Activated CD8-positive, alpha-beta memory T cell treated with anti-CD3 and anti-CD28 coated beads for 36 hours (primary cell): ENCODE results near the gene WNT9B. TPM values are rescaled to one million over a fixed set of nuclear protein-coding genes. Genes with fewer than 3 reads are reported as not detected.
"Not testable (repeated sequence)": the region's sequence is repeated elsewhere in the genome, so short reads cannot be mapped to it uniquely, and the experiment has no call there.

Experiments
- CTCF ChIA-PET: fragments of 350-600 bp; sonication (Branson Sonifier 250); formaldehyde crosslinking; loops from one replicate; lab custom pipeline; 2021; ENCODE audit warnings: antibody characterized with exemption; lab: Charles Lee
- POLR2A ChIA-PET: fragments of 350-600 bp; sonication (Branson Sonifier 250); formaldehyde crosslinking; loops from one replicate; lab custom pipeline; 2021; ENCODE audit warnings: antibody characterized with exemption; lab: Charles Lee
- total RNA-seq, 2 experiments: library from RNA; stranded (reverse); gene quantifications; one replicate each; pipeline ENCODE4 v1.2.3, GENCODE V29; 2021

Gene WNT9B
- total RNA-seq, 2 experiments from 2014 or later, result not detected

DNA sequence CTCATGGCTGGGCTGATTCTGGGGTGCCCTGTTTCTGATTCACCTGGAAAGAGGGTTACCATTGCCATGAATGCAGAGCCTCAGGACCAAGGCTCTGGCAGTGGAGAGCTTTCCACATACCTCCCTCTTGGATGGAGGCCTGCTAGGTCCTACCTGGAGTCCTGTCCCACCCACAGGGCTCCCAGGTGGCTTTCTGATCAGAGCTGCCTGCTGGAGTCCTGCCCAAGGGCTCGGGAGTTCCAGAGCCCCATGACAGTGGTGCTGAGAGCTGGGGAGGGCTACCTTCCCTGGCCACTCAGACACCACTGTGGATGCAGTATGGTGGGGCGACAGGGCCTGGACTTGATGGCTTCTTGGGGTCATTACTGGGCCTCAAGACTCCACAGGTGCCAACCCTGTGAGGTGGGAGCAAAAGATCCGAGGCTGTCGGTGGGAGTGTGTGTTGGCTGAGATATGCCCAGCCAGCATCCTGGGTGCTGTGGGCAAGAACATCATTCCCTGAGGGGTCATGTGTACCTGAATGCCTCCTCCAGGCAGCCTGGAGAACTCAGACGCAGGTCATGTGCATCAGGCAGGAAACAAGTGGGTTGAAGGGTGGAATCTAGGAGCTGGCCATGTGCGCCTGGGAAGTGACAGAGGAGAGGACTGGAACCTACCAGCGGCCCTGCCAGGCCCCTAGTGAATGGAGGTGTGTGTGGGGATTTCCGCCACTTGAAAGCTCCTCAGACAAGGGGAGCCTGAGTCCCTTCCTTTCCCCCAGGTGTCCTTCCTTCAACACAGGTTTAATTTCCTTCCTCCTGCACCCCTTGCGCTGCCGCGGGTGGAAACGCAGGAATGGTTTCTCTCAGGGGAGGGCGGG lies 30.6 kb upstream of the WNT9B start:
- ChIA-PET CTCF (interaction anchor here (1.0 kb wide), 1 partner anchor 14 kb away, joined by 4 read pairs; no protein-coding TSS in a partner anchor), POLR2A (no interaction called here)

DNA sequence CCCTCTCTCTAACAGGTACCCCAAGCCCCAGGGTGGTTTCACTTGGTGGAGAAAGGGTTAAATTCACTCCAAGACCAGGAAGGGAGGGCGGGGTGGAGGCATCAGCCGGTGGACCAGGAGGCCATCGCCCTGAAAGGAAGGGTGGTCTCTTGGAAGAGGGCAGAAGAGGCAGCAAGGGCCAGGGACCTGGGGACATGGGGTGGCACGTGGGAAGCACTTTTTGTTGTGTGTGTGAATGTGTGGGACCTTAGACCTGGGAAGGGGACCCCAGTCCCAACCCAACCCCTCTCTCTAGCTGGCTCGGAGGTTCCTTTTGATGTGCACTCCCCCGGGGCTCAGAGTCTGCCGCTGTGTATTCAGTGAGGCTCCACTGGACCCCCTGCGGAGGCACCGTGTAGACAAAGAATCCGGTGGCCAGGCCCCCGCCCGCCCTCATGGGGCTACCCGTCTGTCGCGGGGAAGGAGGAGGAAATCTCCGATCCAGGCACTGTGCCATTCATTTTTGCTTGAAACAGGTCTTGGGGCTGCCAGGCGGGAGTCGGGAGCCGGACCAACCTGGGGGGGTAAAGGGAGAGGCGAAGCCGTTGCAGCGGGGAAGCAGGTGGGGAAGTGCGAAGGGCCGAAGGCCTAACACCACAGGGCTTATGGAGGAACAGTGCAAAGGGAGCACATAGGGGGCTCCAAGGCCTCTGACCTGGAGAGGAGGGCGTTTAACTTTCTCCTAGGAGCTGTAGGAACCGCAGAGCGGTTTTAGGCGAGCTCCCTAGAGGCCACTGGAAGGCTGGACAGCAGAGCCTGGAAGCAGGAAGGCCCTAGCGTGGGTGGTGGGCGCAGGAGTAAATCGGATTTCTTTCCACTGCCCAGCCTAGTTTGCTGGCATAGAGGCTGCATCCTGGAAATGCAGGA lies 29.6 kb upstream of the WNT9B start:
- CTCF ChIA-PET, result interaction anchor here (1.0 kb wide), 1 partner anchor 14 kb away, joined by 4 read pairs; no protein-coding TSS in a partner anchor
- POLR2A ChIA-PET, result no interaction called here

DNA sequence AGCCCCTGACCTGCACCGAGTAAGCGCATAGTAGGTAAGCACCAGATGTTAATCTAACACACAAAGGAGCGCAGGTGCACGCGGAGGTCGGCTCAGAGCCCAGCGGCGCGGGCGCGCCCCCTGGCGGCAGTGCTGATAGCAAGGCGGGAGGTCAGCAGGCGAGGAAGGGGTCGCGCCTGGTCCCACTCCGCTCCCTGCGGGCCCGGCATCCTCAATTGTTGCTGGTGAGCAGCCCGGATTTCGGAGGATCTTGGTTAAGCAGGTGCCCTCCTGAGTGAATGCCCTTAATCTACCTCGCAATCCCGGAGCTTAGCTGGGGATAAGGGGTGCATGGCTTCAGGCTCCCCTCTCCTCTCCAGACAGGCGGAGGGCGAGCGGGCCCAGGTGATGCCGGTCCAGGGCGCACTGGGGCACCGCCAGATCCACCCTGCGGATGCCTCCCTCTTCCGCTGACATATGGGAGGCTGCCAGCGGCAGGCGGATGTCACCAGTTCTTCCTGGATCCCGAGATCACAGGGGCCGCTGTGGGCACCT lies 28.9 kb upstream of the WNT9B start:
- CTCF ChIA-PET, result no interaction called here
- POLR2A ChIA-PET, result no interaction called here

DNA sequence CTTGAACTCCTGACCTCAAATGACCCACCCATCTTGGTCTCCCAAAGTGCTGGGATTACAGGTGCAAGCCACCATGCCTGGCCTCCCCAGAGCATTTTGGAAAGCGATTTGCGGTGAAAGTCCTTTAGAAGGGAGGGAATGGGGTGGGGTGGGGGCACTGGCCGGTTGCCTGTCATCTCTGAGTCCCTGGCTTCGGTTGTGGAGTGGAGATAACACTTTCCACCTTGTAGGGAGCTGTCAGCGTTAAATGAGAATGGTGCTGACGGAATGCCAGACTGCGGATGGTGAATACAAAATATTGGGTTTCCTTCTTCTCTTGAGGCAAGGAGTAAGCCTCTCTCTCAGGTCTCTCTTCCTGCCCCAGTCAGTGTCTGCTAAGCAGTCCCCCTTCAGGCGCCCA lies 27.7 kb upstream of the WNT9B start:
- POLR2A ChIA-PET, result no interaction called here

DNA sequence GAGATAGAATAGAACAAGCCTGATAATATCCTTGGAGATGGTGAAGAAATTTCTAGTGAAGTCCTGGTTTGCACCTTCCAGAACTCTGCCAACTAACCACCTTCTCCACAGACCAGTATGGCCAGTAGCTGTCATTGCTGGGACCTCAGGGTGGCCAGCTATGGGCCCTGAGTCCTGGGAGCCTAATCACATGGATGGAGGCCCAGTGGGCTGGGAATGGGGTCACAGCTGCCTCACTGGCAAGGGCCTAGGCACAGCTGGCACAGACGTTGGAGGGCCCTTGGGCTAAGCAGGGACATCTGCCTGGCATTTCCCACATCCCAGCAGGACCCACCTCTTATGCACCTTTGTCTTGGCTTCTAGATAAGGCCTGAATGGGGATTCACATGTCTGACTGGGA lies 25.3 kb upstream of the WNT9B start:
- ChIA-PET POLR2A (no interaction called here), CTCF (no interaction called here)

More for the DNA sequence above, 27.7 kb upstream of the WNT9B start:
- CTCF ChIA-PET, result no interaction called here

DNA sequence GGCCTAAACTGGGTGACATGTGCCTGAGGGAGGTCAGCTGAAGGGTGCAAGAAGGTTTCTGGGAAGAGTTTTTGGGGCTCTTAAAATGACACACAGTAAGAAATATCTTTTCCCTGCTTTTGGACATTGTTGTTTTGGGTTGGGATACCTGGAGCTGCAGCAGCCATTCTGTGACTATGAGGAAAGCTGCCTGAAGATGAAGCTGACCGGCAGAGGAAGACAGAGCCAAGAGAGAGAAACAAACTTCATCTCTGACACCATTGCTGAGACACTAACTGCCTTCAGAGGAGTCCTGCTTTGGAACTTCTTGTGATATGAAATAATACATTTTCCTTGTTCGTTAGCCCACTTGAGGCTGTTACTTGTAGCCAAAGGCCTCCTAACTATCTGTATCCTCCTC lies 24.1 kb upstream of the WNT9B start:
- ChIA-PET POLR2A (no interaction called here), CTCF (no interaction called here)

DNA sequence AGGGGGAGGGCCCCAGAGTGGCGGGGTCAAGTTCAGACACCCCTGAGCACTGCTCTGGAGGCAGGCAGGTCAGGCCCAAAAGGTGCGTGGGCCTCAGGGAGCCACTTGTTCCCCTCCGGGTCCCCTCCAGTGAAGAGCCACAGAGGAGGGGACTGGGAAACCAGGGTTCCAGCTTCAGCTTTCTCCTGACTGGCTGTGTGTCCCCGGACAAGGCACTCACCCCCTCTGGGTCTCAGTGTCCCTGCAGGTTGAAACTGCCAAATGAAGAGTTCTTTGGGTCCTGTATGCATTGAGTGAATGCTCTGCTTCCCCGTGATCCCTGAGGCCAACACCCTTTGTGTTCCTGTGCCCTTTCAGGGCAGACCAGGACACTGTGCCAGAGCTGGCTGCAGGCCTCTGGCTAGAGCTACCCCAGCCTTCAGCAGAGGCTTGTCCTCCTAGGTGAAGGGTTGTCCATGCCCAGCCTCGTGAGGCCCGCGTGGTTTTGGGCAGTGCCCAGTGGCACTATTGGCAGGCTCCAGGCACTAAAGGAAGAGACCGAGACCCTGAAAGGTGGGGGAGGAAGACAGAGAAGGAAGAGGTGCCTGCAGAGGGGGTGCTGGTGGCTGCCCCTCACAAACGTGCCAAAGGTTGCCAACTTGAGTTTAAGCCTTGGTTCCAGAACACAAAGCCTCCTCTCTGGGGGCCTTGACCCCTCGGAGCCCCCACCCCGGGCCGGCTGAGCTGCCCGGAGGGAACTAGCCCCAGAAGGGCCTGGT lies 19.6 kb upstream of the WNT9B start:
- POLR2A ChIA-PET, result no interaction called here
- CTCF ChIA-PET, result interaction anchor here (0.5 kb wide), 1 partner anchor 37 kb away, joined by 3 read pairs; no protein-coding TSS in a partner anchor

DNA sequence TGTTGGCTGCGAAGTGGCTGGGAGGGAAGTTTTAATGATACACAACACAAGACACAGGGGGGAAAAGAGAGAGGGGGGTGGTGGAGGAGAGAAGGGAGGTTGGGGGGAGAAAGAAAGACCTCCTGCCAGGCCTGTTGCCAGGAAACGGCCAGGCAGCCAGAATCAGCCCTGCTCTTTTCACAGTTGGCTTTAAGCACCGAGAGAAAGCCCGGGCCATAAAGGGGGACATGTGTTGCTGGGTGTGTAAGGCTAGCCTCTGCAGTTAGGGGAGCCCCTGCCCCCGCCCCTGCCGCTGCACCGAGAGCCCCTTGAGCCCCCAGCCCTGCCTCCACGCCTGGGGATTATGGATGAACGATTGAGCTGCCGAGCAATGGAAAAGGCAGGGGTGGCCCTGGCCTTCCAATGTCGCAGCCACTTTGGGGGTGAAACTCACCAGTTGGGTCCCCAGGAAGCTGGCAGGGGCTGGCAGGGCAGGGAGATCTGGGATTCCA lies 19.0 kb upstream of the WNT9B start:
- ChIA-PET POLR2A (no interaction called here), CTCF (interaction anchor here (1.0 kb wide), 1 partner anchor 110 kb away, joined by 3 read pairs; no protein-coding TSS in a partner anchor)

DNA sequence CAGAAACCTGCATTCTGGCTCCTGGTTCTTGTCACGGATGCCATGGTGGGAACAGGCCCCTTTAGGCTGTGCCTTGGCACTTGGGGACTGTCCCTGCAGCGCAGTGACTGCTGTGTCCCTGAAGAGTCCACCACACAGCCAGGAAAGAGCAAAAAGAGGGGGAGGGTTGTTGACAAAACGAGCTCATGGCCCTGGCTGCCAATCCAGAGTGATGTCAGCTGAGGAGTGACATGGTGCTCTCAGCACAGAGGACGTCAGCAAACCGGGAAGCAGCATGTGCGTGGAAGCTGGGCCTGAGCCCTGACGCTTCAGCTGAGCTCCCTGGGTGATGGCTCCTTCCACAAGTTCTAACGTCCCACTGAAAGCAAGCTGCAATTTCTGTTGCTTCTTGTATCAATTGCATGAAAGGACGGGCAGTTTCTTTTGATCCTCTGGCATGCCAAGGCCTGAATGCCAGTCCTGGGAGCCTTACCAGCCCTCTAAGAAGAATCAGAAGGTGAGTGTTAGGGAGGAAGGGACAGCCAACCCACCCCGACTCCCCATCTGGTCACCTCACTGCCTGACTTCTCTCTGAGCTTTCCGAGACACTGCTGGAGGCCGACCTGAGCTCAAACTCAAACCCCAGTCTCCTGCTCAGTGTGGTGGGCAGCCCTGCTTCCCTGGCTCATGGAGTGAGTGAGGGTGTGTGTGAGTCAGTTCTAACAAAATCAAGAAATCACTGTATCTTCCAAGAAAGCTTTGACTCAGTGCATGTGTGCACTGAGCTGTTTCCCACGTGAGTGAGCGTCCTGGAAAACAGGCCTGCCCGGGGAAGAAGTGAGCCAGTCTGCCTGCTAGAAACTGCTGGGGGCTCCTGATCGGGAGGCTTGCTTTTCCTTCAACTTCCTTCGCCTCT lies 18.2 kb upstream of the WNT9B start:
- ChIA-PET POLR2A (no interaction called here), CTCF (interaction anchor here (1.0 kb wide), 1 partner anchor 109 kb away, joined by 3 read pairs; no protein-coding TSS in a partner anchor)

DNA sequence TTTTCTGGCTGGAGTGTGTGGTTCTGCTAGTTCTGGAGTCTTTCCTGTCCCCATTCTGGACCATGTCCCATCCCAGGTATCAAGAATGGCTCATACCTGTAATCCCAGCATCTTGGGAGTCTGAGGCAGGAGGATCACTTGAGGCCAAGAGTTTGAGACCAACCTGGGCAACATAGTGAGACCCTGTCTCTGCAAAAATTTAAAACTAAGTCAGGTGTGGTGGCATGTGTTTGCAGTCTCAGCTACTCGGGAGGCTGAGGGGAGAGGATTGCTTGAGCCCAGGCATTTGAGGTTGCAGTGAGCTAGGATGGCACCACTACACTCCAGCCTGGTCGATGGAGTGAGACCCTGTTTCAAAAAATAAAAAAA lies 17.6 kb upstream of the WNT9B start:
- POLR2A ChIA-PET, result no interaction called here
- CTCF ChIA-PET, result no interaction called here

DNA sequence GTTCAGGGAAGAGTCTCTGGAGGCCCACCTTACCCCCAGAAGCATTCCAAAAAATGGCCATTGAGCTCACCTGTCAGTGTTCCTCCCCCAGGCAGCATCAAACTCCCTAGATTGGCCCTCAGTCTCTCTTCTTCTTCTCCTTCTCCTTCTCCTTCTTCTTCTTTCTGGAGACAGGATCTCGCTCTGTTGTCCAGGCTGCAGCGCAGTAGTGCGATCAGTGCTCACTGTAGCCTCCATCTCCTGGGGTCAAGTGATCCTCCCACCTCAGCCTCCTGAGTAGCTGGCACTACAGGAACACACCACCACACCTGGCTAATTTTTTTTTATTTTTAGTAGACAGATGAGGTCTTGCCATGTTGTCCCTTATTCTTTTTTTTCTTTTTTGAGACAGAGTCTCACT lies 16.5 kb upstream of the WNT9B start:
- ChIA-PET CTCF (interaction anchor here (0.8 to 1.5 kb wide), 6 partner anchors 12 to 561 kb away, joined by 3 to 4 read pairs (median 3); no protein-coding TSS in a partner anchor), POLR2A (no interaction called here)

DNA sequence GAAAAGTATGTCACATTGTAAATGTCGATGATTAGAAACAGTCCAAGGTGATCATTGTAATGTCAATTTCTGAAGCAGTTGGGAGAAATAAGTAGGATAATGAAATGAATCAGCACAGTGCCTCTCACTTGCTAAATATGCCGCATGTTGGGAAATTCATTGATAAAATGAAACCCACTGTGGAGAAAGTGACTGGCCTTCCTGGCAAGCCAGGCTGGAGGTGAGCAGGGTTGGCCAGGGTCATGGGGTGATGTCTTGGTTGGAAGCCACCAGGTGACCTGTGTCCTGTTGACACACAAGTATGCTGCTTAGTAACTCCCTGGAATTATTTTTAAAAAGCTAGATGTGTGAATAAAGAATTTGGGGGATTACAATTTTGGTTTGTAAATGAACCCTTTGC lies 14.9 kb upstream of the WNT9B start:
- POLR2A ChIA-PET, result no interaction called here

DNA sequence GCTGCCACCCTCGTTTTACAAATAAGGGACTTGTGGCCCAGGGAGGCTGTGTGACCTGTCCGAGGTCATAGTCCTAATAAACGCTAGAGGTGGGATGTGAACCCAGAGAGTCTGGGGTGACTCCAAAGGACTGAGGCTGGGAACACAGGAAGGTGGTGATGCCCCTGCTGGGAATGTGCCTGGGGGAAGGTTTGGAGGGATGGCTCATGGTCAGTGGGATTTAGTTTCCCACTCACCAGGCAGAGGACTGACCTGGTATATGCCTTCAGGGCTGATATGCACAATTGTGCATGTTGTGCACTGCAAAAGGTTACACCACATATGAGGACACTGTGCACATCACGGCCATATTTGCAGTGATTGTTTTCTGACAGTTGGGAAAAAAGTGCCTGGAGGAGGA lies 13.9 kb upstream of the WNT9B start:
- ChIA-PET CTCF (no interaction called here), POLR2A (no interaction called here)

More for the DNA sequence above, 14.9 kb upstream of the WNT9B start:
- CTCF ChIA-PET, result interaction anchor here (0.6 to 1.4 kb wide), 4 partner anchors 49 to 627 kb away, joined by 3 to 7 read pairs (median 4); no protein-coding TSS in a partner anchor

DNA sequence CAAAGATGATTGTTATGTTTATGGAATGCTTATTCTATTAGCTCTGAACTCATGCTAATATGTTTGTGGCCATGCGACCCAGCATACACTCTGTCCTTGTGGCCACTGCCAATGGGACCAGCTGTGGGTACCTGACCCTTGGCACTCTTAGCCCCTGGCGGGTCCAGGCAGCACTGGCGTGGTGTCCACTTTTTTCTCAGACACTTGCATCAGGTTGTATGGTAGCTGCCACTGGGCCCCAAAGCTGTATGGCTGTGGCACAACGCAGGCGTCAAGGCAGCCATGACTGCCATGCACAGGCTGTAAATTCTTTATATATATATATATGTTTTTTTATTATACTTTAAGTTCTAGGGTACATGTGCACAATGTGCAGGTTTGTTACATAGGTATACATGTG lies 12.2 kb upstream of the WNT9B start:
- ChIA-PET POLR2A (no interaction called here), CTCF (no interaction called here)

DNA sequence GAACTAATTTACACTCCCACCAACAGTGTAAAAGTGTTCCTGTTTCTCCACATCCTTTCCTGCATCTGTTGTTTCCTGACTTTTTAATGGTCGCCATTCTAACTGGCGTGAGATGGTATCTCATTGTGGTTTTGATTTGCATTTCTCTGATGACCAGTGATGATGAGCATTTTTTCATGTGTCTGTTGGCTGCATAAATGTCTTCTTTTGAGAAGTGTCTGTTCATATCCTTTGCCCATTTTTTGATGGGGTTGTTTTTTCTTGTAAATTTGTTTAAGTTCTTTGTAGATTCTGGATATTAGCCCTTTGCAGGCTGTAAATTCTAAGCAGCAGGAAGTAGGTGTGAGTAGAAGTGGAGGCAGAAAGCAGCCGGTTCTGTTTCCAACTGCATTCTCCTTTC lies 10.8 kb upstream of the WNT9B start:
- POLR2A ChIA-PET, CTCF ChIA-PET: not testable (repeated sequence)

DNA sequence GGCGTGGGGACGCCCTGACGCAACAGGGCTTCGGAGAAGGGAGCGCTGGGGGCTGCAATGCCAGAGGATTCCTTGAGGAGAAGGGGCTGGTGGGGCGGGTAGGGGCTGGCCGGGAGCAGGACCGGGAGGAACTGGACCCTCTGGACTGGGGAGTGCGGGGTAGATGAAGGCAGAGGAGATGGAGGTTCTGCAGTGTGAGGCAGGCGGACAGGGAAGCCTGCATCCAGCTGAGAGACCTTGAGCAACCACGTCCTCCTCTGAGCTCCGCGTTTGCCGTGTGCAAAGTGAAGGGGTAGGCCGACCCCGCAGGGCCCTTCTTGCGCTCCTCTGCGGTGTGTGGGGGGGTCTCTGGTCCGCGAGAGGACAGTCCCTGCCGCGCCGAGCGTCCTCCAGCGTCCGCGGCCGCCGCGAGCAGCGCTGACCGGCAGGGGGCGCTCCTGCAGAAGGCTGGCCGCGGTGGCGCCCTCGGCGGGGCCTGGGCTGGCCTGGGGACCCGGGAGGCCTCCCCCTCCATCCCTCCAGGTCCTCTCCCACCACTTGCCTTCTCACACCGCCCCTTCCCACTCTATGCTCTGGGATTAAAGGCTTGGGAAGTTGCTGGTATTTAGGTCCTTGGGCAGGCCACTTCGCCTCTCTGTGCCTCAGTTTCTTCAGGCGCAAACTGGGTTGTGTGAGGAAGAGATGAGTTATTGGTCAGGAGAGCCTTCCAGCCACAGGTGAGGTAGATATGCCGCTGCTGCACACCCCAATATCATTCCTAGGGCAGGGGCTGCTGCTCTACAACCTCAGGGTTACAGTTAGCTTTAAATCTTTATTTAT lies 9.6 kb upstream of the WNT9B start:
- ChIA-PET CTCF (interaction anchor here (0.7 to 1.0 kb wide), 5 partner anchors 12 to 104 kb away, joined by 3 to 4 read pairs (median 3); no protein-coding TSS in a partner anchor), POLR2A (no interaction called here)

DNA sequence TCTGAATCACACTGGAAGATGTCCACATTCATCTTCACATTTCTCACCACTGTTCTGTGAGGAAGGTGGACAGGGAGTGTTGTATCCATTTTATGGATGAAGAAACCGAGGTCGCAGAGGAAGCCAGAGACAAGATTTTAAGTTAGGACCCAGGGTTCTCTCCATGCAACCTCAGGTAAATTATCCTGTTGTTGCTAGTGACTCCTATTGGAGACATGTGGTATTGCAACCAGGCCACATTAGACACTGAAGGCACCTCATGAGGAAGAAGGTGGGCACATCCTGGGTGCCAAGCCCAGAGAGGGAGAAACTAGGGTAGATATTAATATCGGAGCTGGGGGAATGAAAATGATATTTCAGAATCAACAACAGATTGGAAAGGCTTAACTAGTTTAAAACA lies 8.5 kb upstream of the WNT9B start:
- CTCF ChIA-PET, result interaction anchor here (0.7 to 1.0 kb wide), 3 partner anchors 11 to 103 kb away, joined by 3 to 4 read pairs (median 4); no protein-coding TSS in a partner anchor
- POLR2A ChIA-PET, result no interaction called here
